Epithelial cell of proximal tubule (primary cell): Measurements from ENCODE around the gene NEUROG1. TPM values are rescaled to one million over a fixed set of nuclear protein-coding genes. Genes with fewer than 3 reads are reported as not detected.

Experiments
- DNase-seq: peaks from one replicate; pipeline ENCODE4 v3.0.0-alpha.2; 2011; ENCODE audit warnings: low read depth
- H3K4me3 ChIP-seq: 2 replicates; pipeline ENCODE4 v1.5.1; 2011; ENCODE audit warnings: low read depth, mild to moderate bottlenecking, low read length
- CTCF ChIP-seq: conservative IDR thresholded peaks from 2 replicates; pipeline ENCODE4 v1.5.1; 2012; ENCODE audit warnings: low read depth, mild to moderate bottlenecking, low read length
- total RNA-seq: library from RNA; depleted of rRNA; stranded (reverse); fragments of >200 nt; gene quantifications from 2 replicates; pipeline ENCODE4 v1.2.3, GENCODE V29; 2015

Gene NEUROG1
- total RNA-seq, 1 donor from 2014 or later: not detected

DNA sequence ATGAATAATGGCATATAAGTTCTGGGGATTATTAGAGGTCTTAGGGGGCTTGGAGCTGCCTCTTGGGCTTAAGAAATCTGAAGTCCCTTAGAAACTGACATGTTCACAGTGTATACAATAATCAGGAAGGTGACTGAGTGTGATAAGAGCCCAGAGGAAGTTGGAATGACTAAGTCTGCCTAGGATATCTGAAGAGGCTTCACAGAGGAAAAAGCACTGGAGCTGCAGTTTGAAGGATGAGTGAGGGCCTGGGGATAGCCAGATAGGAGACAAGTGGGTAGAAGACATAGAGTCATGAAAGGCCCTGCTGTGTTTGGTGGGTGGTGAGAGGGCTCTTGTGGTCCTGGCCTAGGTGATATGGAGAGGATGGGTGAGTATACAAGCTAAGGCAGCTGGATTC, 8.8 kb downstream of the NEUROG1 start:
- no peak for DNase-seq
- TF ChIP-seq CTCF: no peak
- H3K4me3 ChIP-seq: no peak overlapping the region

- TF ChIP-seq CTCF: no peak
- DNase-seq: no peak
Observed at GRCh38 chr5:135521964-135522363, 13.8 kb downstream of the NEUROG1 start.

DNA sequence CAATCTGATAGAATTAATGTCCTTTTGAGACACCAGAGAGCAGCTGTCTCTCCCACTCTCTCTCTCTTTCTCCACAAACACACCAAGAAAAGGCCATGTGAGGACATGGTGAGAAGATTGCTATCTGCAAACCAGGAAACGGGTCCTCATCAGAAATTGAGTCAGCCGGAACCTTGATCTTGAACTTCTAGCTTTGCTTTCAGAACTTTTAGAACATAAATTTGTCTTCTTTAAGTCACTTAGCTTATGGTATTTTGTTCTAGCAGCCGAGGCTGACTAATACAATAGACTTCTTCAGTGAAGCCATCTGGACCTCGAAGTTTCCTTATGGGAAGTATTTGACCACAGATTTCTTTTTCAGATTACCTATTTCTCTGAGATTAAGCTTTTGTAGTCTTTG, 18.1 kb downstream of the NEUROG1 start:
- TF ChIP-seq CTCF: no peak
- no peak for DNase-seq
- no peak overlapping the region for H3K4me3 ChIP-seq

More at GRCh38 chr5:135521964-135522363, 13.8 kb downstream of the NEUROG1 start:
- no peak overlapping the region for H3K4me3 ChIP-seq

GRCh38 chr5:135514116-135514515, 21.6 kb downstream of the NEUROG1 start:
- TF ChIP-seq CTCF: no peak
- DNase-seq: no peak
- H3K4me3 ChIP-seq: no peak overlapping the region

- TF ChIP-seq CTCF: no peak
- no peak for DNase-seq
- no peak overlapping the region for H3K4me3 ChIP-seq
Observed at GRCh38 chr5:135511761-135512575, 23.8 kb downstream of the NEUROG1 start.

DNA sequence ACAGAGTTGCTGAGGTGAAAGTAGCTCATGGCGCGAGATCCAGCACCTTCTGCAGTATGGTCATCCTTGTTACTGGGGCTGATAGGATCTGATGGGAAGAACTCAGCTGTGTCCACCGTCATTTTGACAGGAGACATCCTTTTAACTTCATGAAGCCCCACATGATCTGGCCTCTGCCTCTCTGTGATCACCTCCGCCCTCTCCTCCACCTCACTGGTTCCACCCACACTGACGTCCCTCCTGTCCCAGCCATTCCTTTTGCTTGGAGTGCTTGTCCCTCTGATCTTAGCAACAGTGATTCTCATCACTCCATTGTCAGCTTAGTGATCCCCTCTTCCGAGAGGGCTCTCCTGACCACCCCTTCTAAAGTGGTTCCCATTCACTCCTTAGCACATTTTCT, 25.8 kb downstream of the NEUROG1 start:
- TF ChIP-seq CTCF: no peak
- no peak overlapping the region for H3K4me3 ChIP-seq
- no peak for DNase-seq

DNA sequence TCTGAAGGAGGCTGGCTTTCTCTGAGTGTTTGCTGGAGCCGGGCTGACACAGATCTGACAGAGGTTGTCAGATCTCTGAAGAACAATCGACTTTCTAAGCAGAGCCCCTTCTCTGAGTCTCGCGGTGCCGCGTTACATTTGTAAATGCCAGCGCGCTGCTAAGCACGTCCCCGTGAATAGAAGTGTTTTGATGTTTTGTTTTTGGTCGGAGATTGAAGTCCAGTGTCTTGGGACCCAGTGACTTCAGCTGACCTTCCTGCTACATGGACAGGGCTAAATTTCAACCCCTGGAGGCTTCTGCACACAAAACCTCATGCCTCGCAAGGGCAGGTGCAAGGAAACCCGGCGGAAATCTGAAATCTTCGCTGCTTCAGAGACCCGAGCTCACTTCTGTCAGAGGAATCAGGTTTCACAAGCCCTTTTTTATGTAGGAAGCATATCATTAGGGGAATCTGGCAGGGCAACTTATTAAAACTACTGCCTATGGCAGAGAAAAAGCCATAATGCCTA, 27.2 kb downstream of the NEUROG1 start:
- no peak overlapping the region for H3K4me3 ChIP-seq
- DNase-seq: no peak
- no peak for TF ChIP-seq CTCF
